HG03060 (cell line): ENCODE measurements around the gene PDZD4.

Experiments used
- ATAC-seq: cut with Tn5 transposase; IDR thresholded peaks from one replicate; pipeline ENCODE4 v1.9.1; 2021; ENCODE audit warnings: low read depth, moderate number of reproducible peaks; ENCODE audit not compliant: unreplicated experiment

Gene PDZD4, protein sequence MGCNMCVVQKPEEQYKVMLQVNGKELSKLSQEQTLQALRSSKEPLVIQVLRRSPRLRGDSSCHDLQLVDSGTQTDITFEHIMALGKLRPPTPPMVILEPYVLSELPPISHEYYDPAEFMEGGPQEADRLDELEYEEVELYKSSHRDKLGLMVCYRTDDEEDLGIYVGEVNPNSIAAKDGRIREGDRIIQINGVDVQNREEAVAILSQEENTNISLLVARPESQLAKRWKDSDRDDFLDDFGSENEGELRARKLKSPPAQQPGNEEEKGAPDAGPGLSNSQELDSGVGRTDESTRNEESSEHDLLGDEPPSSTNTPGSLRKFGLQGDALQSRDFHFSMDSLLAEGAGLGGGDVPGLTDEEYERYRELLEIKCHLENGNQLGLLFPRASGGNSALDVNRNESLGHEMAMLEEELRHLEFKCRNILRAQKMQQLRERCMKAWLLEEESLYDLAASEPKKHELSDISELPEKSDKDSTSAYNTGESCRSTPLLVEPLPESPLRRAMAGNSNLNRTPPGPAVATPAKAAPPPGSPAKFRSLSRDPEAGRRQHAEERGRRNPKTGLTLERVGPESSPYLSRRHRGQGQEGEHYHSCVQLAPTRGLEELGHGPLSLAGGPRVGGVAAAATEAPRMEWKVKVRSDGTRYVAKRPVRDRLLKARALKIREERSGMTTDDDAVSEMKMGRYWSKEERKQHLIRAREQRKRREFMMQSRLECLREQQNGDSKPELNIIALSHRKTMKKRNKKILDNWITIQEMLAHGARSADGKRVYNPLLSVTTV

GRCh38 chrX:153829799-153830639 is at the start of gene PDZD4:
Gene PDZD4 (minus strand): TSS chrX:153830544. CDS start chrX:153830298, 246 bp downstream.
- ATAC-seq, result no peak

- ATAC-seq, result no peak
Observed at GRCh38 chrX:153879741-153880439, 49.5 kb upstream of the PDZD4 start.

GRCh38 chrX:153878969-153879653 is 48.8 kb upstream of the PDZD4 start:
- ATAC-seq, result no peak

- ATAC-seq, result no peak
Observed at GRCh38 chrX:153878345-153878744, 48.0 kb upstream of the PDZD4 start.

GRCh38 chrX:153877571-153878261 is 47.4 kb upstream of the PDZD4 start:
- ATAC-seq, result no peak

DNA sequence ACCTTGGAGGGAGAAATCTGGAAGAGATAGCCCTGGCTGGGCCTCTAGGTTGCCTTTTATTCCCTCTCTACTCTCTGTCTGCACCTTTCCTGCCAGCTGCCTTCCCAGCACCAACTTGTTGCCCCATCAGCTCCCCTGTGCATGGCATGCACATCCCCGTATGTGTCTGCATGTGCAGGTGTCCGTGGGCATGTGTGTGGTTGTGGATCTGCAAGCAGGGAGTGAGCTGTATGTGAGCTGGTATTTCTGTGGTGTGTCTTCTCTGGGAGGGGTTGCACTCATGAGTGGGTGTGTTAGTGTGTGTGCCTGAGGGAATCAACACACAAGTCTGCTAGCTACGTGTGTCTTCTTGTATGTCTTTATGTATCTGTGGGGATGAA is 45.8 kb upstream of the PDZD4 start:
- no peak for ATAC-seq

DNA sequence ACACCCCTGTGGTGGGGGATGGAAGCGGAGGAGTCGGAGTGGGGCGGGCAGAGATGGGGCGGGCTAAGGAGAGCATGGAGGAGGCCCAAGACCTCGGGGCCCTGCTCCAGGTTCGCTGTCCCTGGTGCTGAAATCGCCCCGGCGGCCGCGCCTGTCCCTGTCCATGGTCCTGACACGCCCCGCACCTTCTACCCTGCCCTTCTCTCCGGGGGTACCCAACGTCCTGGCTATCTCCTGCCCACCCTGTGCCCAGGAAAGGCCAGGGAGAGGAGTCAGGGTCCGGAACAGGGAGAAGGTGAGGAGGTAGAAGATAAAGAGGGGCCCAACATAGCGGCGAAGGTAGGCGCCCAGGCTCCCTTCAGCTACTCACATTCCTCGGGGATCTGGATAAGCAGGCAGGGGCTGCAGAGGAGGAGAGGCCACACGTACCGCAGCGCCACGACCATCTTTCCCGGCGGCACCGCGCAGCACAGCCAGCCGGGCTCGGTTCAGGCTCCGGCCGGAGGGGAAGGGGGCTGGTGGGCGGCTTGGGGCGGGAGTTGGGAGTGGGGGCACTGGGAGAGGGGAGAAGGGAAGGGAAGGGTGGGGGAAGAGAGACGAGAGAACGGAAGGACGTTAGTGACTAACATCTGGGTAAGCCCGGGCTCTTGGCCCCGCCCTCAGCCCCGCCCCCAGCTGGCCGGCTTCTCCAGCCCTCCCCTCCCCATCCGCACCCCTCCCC is 45.2 kb upstream of the PDZD4 start:
- no peak for ATAC-seq

DNA sequence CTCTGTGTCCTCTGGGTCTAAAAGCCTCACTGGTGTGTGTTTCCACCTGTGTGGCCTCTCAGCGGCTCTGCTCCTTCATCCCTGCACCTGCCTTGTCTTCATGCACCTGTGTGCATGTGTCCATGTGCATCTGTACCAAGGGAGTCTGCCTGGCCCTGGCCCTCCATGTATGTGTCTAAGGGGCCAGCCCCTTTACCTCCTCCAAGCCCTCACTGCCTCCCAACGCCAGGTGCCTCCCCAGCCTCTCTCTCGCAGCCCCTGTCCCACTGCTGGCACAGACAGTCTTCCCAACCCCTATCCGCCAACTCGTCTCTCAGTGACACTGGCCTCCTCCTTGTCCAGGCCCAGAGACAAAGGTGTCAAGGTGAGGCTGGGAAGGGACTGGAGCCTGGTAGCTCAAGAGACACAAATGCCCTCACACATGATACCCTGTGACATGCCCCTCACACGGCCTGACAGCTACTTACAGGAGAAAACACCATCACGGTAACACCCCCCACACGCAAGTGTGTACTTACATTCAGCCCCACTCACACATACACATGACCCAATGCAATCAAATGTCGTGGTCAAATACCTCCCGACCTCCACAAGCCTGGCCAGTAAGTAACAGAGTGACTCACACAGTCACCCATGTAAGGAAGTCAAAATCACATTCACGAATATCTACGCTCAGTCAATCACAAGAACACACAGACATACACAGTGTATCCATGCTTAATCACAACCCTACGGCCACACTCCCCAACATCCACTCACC is 44.2 kb upstream of the PDZD4 start:
- ATAC-seq, result no peak

DNA sequence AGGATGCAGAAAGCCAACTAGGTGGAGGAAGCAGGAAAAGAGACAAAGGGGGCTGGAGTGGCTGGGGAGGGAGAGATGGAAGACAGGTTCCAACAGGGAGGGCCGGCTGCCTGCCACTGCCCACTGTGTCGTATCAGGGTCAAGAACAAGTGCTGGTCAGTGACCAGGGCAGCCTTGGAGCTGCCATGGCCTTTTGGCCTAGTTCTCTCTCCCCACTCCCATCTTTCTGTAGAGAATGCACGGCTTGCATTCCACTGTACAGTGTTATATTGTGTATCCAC is 43.7 kb upstream of the PDZD4 start:
- ATAC-seq, result no peak

GRCh38 chrX:153873282-153874084 is 43.1 kb upstream of the PDZD4 start:
- ATAC-seq, result no peak

DNA sequence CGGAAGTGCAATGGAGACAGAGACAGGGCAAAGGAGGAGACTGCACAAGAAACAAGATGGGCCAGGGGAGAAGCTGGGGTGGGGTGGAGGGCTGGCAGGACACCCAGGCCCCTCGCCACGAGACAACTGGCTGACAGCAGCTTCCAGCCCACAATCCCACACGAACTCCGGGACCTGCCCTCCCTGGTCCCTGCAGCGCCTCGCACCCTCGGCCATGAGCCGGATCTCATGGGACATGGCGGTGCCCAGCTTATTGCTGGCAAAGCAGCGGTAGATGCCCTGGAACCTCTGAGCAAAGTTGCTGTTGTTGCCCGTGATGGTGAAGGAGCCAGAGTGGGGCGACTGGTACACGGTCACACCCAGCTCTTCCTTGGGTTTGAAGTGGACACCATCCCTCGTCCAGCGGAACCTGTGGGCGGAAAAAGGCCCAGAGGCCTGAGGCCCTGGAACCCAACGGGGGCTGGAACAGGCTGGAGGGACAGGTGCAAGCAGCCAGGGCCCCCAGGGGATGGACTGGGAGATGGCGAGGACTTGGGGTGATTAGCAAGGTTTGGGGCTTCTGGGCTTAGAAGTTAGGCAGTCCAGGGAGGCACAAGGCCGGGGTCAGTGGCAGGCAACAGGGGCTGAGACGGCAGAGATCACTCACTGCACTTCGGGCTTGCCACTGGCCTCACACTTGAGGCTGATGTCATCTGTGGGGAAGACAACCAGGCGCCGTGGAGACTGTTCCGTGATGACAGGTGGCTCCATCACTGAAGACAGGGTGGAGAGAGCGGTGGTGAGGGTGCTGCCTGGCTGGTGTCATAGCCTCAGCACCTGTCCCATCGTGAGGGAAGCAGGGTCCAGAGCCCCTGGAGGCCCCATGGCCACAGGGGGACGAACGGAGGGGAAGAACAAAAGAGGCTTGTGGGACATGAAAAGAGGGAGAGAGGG is 41.9 kb upstream of the PDZD4 start:
- ATAC-seq, result no peak

DNA sequence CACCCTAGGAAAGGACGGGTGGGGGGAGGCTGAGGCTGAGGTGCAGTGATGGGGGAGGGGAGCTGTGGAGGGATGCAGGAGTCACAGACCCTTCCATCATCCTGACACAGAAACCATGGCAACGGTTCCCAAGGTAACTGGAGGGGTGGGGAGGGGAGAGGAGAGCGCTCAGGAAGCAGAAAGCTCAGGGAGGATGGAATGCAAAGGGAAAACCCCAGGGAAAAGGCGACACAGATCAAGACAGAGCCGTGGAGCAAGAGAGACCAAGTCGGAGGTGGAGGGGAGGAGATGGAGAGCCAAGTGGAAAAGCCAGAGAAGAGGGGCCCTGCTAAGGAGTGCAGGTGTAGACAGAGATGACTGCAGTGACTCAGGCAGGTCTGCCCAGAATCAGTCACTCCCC is 41.1 kb upstream of the PDZD4 start:
- no peak for ATAC-seq

DNA sequence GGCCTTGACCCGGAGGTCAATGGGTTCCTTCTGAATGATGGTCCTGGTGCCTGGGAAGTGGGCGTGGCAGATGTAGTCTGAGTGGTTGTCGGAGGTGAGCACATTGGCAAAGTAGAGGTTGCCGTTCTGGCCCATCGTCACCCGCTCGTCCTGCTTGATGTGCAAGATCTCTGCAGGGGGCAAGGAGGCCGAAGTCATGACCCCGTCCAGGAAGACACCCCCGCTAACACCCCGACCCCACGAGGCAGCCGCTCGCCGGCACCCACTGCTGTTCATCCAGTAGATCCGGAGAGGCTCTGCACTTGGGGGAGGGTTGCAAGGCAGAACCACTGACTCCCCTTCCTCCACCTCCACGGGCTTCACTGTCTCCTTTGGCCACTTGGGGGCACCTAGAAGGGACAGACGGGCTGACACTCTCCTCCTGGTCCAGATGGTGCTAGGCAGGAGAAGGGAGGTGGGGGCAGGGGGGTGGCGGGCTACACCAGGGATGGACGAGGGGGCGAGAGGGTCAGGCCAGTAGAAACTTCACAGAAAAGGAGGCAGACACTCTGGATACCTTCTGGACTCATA is 40.5 kb upstream of the PDZD4 start:
- ATAC-seq, result no peak

- ATAC-seq, result no peak
Observed at GRCh38 chrX:153870288-153870690, 39.9 kb upstream of the PDZD4 start.

DNA sequence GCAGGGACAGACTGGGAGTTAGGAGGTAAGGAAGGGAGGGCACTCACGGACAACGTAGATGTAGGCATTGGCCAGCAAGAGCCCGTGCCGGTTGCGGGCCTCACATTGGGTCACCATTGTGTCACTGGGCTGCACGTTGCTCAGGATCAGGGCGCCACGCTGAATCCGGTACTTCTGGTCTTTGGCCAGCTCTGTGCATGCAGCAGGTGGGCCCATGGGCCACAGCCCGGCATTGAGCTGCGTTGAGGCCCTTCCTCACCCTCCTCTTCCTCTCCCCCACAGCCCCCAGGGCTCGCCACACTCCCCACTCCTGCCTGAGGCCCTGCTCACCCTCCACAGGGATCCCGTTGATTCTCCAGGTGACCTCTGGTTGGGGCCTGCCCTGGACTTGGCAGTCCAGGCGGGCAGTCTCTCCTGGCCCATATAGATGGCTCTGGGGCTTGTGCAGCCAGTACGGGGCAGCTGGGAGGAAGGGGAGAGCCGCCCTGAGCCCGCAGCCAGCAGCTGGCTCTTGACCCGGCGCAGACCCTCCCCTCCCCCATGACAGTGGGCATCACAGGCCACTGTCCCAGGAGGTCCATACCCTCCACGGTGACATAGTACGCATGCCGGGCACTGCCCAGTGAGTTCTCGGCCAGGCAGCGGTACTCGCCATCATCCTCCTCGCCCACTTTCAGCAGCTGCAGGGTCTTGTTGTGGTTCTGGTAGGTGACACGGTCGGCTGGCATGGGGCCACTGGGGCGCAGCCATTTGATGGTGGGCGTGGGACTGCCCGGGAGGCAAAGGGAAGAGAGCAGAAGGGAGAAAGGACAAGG is 39.3 kb upstream of the PDZD4 start:
- no peak for ATAC-seq
